Smooth muscle cell of the brain vasculature (primary cell): ENCODE data around the gene SSTR4.
"Not testable (repeated sequence)": the region's sequence is repeated elsewhere in the genome, so short reads cannot be mapped to it uniquely, and the experiment has no call there.

ENCODE experiments used
- DNase-seq: peaks from one replicate; pipeline ENCODE4 v3.0.0-alpha.2; 2012; ENCODE audit warnings: low read depth, low spot score

SSTR4 gene

DNA sequence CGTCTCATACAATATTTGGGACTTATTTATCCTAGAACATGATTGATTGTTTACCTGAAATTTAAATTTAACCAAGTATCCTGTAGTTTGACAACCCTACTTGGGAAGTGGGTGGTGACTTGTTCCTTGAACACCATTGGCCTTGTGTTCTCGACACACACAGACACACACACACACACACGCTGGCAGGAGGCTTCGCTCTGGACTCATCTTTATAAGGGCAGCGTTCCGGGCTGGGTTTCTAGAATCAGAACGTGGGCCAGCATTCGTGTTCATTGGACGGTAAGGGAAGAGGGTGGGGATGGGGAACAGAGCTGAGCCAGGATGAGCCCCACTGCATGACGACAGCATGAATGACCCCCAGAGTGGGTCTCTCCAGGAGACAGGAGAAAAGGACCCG lies 16.2 kb upstream of the SSTR4 start:
- DNase-seq, result no peak

DNA sequence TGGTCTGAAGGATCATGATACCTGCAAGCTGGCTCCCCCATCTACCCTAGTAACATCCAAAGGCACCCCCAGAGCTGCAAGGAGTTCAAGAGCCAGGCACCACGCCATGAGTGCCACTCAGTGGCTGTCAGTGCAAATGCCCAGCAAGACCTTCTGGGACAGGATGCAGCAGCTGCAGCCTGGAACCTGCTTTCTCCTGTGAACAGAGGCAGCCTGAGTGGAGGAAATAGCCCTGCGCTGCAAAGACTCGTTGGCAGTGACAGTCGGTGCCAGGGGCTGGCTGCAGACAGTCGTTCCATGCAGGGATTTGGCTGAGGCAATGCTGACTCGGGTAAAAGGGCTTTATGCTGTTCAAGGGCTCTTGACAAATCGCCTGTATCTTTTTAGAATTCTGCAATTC lies 15.7 kb upstream of the SSTR4 start:
- DNase-seq, result no peak

DNA sequence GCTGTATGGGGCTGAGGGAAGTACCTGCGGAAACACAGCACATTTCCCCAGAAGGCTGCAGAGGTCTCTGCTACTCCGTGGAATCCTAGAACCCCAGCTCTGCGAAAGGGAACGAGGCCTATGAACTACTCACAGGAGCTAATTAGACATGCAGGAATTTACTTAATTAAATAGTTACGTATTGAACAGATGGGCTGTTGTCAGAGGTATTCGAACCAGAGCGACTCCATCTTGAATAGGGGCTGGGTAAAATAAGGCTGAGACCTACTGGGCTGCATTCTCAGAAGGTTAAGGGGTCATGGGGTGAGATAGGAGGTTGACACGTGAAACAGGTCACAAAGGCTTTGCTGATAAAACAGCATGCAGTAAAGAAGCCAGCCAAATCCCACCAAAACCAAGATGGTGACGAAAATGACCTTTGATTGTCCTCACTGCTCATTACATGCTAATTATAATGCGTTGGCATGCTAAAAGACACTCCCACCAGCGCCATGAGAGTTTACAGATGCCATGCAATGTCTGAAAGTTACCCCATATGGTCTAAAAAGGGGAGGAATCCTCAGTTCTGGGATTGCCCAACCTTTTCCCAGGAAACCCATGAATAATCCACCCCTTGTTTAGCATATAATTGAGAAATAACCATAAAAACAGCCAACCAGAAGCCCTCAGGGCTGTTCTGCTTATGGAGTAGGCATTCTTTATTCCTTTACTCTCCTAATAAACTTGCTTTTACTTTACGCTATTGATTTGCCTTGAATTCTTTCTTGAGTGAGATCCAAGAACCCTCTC lies 14.7 kb upstream of the SSTR4 start:
- no peak for DNase-seq

DNA sequence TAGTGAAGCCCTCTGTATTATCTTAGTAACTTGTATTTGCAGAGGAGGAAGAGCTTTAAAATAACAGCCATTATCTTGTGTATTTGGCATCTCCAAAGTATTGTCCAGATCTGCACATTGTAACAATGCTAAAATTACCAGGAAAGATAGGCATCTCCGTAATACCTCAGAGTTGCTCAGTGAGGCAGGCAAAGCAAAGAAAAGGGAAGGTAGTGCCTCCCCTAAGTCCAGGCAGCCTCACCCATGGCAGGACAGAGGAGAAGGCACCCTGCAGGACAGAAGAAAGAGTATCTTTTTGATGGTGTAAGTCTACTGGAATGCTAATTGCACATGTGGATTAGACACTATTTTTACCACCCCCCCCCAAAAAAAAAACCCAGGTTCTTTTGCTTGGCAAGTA lies 13.6 kb upstream of the SSTR4 start:
- no peak for DNase-seq

DNA sequence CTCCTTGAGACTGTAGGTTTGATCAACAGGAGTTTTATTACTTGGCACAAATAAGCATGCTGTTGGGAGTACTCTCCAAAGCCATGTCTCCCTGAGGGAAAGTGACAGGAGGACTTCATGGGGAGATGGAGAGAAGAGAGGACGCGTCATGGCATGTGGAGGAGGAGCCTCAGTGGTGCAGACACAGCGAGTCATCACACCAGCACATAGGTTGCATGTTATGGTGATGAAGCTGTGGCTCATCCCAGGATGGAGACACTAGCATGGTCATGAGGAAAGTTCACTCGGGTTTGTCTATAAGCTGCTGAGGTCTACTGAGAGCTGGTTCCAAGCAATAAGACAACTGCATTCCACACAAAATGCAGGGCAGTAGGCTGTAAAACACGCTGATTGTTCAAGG lies 13.2 kb upstream of the SSTR4 start:
- DNase-seq, result no peak

DNA sequence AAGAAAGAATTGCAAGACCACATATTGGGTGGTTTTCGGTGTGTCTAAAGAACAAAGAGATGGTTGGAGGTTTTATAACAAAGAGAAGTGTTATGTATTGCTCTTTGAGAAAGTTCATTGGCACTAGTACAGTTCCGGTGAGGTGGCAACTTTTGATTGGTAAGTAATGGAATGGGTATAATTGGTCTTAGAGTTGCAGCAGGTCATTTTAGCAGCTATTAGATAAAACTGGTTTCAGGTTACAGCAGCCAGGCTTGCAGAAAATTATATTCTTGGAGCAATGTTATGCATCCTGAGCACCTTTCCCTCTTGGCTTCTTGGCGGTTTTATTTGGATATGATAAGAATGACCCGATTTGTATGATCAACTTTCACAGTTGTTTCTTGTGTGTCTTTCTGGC lies 12.3 kb upstream of the SSTR4 start:
- DNase-seq, result no peak

DNA sequence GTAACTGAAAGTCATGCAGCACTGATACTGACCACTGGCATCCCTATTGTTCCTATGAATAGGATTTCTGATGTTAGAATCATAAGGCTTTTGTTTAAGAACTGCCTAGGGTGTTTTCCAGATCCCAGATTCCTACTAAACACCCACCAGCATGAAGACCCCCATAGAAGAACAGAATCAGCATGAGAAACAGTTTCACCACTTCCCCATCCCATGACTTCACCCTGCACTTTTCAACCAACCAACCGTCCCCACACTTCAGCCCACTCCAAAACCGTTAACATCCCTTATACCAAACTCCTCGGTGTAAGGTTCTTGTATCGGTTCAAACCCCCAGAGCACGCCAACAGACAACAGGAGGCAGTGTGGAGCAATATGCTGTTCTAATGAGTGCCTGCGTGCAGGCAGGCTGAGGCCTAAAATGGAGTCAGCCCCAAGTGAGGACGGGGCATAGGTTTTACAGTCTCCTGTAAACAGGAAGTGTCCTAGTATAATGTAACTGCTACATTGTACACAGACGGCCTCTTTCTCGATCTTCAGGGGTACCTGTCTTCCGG lies 11.4 kb upstream of the SSTR4 start:
- DNase-seq, result no peak

DNA sequence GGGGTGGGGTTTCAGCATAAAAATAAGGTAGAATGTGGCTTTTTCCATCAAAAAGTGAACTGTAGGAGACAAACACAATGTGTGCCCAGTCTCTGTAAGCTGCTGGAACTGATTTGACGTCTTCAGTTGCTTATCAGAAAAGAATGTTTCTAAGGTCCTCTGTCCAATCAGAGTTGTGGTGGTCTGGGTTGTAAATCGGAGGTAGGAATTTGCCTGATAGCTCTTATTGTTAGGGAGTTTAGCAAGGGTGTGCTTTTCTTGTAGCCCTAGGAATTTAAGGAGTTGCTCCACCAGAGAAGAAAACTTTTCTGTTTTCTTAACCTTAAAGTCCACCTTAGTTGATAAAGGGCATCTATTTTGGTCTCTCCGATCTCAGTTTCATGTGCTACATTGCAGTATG lies 10.4 kb upstream of the SSTR4 start:
- DNase-seq, result no peak

DNA sequence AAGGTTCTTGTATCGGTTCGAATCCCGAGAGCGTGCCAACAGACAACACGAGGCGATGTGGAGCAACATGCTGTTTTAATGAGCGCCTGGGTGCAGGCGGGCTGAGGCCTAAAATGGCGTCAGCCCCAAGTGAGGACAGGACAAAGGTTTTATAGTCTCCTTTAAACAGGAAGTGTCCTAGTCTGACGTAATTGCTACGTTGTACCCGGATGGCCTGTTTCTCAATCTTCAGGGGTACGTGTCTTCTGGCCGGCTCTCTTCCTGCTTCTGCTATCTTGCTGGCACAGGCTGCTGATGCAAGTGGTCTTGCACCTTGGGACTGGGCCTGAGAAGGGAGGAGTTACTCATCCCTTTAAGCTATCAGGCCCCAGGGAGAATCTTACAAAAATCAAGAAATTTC lies 9.6 kb upstream of the SSTR4 start:
- not testable (repeated sequence) for DNase-seq

DNA sequence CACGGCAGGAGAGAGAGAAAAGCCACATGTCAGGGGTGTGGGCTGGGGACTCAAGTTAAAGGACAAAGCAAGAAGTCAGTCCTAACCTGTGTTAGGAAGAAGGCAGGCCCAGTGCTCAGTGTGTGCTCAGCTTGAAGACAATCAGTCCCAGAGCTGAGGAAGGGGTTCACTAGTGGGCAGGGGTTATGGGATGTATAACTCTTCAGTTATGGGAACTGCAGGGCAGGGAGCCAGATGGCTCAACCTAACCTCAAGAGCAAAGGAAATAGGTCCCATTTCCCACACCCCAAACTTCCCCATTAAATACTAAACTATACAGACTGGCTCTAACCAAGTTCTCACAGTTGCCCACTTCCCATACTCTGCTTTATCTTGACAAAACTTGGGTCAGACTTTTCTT lies 7.4 kb upstream of the SSTR4 start:
- DNase-seq, result no peak

DNA sequence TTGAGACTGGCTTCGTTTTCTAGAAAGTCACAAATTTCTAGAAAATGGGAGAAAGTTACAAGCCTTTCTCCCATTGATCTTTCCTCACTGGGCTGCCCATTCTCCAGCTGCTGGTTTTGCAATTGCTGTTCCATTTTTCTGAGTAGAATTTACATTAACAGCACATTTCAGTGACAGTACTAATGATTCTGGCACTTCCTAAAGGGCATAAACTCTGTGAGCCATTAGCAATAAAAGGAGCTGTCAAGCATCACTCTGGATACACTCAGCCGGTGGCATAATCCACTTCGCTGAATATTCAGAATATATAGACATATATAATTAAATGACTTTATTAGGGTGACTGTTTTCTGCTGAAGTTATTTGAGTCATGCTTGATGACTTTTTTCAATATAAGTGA lies 6.7 kb upstream of the SSTR4 start:
- no peak for DNase-seq

DNA sequence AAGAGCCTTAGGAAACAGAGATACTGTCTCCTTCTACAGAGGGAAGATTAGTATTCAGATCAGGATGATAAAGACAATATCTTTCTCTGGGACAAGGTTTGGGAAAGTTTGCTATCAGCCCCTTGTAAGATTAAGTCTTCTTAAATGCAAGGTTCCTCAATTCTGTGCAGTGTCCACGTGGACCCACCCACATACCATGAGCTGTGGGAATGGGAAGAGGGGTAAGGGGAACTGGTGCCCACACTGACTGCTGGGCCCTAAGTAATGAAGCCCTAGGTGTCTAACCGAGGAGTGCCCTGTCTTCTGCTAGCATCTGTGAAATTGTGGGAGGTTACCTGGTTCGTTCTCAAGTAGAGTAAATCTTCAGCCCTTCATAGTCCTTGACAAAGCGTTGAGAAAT lies 5.8 kb upstream of the SSTR4 start:
- no peak for DNase-seq

DNA sequence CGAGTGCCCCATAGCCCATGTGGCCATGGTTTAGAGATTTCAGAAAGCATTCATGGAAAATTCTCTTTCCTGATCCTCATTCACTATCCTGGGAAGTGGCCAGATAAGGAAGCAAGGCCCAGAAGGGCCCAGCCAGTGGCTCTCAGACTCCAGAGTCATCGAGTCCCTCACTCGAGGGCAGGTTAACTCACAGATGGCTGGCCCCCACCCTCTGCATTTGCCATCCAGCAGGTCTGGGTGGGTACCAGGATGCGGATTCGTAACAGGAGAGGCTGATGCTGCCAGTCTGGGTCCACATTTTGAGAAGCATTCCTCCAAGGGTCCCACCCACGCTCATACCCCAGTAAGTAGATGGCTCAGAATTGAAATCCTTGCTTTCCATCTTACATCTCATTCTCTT lies 3.8 kb upstream of the SSTR4 start:
- no peak for DNase-seq

DNA sequence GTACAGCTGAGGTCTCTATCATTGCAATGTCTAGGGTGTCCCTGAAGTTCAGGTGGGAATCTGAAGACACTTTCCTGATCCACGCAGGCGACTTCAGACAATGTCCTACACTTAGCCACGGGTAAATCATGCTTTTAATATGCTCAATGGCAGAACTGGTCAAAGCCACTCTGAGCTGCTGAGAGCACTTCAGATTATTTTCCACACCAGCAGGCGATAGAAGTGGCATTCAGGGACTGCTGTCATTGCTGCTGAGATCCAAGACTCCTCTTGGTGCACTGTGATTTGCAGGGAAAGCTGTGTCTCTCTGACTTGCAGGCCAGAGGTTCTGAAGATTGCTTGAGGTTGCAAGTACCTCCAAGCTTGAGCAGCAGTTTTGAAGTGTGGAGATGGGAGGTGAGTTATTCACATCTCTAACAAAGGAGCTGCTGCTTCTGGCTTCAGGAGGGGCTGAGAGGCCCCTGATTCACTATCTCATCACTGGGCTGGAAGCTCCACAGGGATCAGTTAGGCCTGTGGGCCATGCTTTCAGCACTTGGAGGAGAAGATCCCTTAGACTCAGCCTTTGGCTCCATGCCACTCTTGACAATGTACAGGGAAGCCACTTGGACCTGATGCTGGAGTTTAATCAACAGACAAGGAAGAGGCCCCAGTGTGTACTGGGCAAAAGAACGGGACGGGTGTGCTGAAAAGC lies 2.9 kb upstream of the SSTR4 start:
- DNase-seq, result no peak

DNA sequence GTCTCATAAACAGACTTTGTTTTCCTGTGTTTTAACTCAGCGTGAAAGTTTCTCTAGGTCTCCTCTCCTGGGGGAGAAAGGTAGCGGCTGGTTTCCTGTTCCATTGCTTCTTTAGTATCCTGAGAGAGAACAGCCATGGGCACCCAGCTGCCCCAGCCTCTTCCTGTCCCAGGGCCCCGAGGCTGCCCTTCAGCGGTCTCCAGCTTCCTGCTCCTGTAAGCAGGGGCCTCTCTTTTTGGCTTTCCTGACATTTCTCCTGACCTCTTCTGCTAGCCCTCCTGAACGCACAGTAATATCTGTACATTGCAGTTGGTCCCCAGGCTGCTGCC lies 2.4 kb upstream of the SSTR4 start:
- no peak for DNase-seq

DNA sequence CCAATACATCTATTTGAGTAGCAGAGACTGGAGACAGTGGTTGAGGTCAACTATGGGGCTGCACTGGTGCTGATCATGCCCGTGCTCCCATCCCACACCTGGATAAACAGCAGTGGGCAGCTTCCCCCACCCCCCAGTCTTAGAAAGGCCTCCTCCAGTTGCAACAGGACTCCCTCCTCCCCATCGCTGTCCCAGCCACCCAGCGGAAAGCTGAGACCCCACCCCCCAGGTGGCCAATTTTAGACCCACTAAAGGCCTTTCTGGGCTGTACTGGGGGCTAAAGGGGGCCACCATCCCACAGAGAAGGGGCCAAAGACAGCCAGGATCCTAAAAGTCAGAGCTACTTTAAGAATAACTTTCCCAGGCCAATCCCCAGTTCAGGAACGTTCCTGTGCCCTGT lies 1.2 kb upstream of the SSTR4 start:
- DNase-seq, result no peak

DNA sequence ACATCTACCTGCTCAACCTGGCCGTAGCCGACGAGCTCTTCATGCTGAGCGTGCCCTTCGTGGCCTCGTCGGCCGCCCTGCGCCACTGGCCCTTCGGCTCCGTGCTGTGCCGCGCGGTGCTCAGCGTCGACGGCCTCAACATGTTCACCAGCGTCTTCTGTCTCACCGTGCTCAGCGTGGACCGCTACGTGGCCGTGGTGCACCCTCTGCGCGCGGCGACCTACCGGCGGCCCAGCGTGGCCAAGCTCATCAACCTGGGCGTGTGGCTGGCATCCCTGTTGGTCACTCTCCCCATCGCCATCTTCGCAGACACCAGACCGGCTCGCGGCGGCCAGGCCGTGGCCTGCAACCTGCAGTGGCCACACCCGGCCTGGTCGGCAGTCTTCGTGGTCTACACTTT lies 619 bp downstream of the SSTR4 start:
- no peak for DNase-seq

DNA sequence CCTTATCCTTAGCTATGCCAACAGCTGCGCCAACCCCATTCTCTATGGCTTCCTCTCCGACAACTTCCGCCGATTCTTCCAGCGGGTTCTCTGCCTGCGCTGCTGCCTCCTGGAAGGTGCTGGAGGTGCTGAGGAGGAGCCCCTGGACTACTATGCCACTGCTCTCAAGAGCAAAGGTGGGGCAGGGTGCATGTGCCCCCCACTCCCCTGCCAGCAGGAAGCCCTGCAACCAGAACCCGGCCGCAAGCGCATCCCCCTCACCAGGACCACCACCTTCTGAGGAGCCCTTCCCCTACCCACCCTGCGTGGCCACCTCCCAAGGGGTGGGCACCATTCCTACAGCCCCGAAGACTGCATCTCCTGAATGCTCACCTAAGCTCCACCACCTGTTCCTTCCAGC lies 1.3 kb downstream of the SSTR4 start:
- DNase-seq, result no peak

DNA sequence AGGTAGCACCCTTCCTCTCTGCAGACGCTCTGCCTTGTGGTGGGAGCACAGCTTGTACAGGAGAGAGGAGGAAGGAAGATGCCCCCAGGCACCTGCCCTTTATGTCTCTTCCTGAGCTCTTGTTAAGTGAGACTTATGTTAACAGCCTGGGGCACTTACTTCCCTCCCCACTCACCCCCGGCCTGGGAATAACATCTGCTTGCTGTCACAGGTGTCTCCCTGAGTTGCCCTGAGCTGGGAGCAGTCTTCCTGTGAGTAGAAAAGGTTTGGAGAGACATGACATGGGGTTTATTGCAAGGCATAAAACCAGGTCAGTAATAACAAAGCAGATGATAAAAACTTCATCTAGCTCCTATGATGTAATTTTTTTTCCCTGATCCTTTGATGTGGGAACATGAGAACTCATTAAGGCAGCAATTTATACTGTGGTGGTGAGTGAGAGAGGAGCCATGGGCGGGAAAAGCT lies 1.9 kb downstream of the SSTR4 start:
- no peak for DNase-seq

DNA sequence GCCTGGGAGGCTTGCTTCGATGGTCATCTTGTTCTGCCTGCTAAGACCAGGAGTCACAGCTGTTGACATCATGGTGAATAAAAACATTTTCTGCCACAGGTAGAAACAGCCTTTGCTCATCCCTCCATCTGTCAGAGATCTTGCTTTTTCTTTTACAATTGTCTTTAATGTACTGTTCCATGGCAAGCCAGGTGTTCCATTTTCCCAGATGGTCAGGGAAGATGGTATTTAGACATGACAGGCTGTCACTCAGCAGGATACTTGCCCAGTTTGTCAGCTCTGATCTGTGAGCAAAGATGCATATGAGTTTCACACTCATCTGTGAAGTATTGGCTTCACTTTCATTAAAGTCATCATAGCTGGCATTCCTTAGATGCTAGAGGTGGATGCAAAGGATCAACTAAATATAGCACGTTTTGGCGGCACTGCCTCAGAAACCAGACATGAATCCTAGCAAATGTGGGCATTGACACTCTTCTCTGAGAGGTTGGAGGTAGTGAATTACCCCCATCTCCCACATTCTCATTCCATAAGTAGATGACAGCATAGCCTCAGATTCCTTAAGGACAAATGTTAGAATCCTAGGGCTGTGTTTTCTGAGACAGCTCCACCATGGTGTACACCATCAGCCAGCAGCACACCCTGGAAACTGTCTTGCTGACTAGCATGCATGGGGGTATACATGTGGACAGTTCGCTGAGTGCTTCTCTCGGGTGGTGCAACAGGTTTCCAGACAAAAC lies 4.2 kb downstream of the SSTR4 start:
- no peak for DNase-seq

DNA sequence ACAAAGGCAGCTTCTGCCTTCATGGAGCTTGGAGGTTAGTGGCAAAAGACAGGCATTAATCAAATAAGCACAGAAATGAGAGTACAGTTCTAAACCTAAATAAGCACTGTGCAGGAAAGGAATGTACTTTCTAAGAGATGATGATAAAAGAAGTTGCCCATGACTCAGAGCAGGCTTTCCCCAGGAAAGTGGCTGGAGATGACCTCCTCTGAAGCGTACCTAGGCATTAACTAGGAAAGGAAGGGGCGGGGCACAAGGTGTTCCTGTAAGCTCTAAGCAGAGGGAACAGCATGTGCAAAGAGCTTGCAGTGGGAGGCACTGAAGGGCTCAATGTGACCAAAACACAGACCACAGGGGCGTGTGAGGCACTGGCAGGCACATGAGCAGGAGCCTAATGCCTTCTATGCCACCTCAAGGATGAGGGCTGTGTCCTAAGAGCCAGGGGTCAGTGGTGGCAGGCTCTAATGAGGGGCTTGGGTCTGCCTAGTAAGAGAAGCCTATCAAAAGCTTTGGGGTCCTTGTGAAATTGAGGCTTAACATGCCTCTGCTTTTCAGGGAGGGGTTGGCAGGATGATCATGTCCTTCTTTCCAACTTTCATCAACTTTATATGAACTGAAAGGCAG lies 4.9 kb downstream of the SSTR4 start:
- DNase-seq, result no peak

DNA sequence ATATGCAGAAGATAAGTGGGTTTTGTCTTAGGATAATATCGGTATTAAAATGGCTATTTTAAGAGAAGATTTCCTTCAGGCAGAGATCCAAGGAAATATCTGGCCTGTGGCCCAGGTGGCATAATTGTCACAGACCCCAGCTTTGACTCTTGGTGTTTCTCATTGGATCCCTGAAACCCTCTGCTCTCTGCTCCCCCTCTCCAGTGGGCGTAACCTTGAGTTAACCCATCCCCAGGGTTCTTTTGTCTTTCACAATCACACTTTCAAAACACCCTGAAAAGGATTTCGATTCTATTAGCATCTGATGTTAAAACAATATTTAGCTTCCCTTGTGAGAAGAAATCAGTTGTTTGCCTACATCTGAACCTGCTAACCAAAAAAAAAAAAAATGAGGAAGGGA lies 7.2 kb downstream of the SSTR4 start:
- DNase-seq, result no peak
